ENCODE measurements around the gene TMEM17.
A peak's percentile ranks its signal among the peaks of the same experiment; 100 is the strongest.

The TMEM17 gene

GRCh38 chr2:62467475-62468321 is 38.3 kb downstream of the TMEM17 start:
- no peak overlapping the region for H2AFZ ChIP-seq (ENCODE audit: low read depth, low read length)
- no peaks in the 10 kb centered on the region for H3K79me2 ChIP-seq (ENCODE audit: insufficient read depth, low read length)
- H3K4me2 ChIP-seq (ENCODE audit: insufficient read depth, low read length) = no peak overlapping the region
- ATAC-seq (ENCODE audit: insufficient read depth, low read depth) (peak; percentile 40; the same call in 1 of the 3 replicates), DNase-seq (no peak)
- H4K20me1 ChIP-seq (ENCODE audit: insufficient read depth, low read length) = no peaks in the 10 kb centered on the region
- TF ChIP-seq CTCF (IDR thresholded peaks at IDR 0.05; ENCODE audit: borderline replicate concordance, extremely low read depth, low read length, poor library complexity, severe bottlenecking) (no peak), EZH2 (IDR thresholded peaks at IDR 0.05; ENCODE audit: borderline replicate concordance, low read depth, low read length, severe bottlenecking) (no peak)
- H3K9ac ChIP-seq (ENCODE audit: low read depth, low read length) = no peak overlapping the region
- H3K36me3 ChIP-seq (ENCODE audit: insufficient read depth, low read length) = no peaks in the 10 kb centered on the region
- H3K27me3 ChIP-seq (ENCODE audit: insufficient read depth, low read length, poor library complexity) = no peaks in the 10 kb centered on the region
- no peaks in the 10 kb centered on the region for H3K4me1 ChIP-seq (ENCODE audit: insufficient read depth, low read length)
- H3K27ac ChIP-seq (ENCODE audit: low read length) = no peak overlapping the region
- H3K9me3 ChIP-seq (ENCODE audit: insufficient read depth, low read length, severe bottlenecking) = no peaks in the 10 kb centered on the region
- no peak overlapping the region for H3K4me3 ChIP-seq (ENCODE audit: low read depth in 1 of 2, low read length in 2 of 2)

GRCh38 chr2:62467100-62467474 is 38.9 kb downstream of the TMEM17 start:
- Histone ChIP-seq H4K20me1 (ENCODE audit: insufficient read depth, low read length) (no peaks in the 10 kb centered on the region), H3K4me1 (ENCODE audit: insufficient read depth, low read length) (no peaks in the 10 kb centered on the region), H3K79me2 (ENCODE audit: insufficient read depth, low read length) (no peaks in the 10 kb centered on the region), H3K36me3 (ENCODE audit: insufficient read depth, low read length) (no peaks in the 10 kb centered on the region), H3K9me3 (ENCODE audit: insufficient read depth, low read length, severe bottlenecking) (no peaks in the 10 kb centered on the region), H3K27ac (ENCODE audit: low read length) (no peak overlapping the region), H3K4me3 (ENCODE audit: low read depth in 1 of 2, low read length in 2 of 2) (no peak overlapping the region), H3K27me3 (ENCODE audit: insufficient read depth, low read length, poor library complexity) (no peaks in the 10 kb centered on the region), H2AFZ (ENCODE audit: low read depth, low read length) (no peak overlapping the region), H3K4me2 (ENCODE audit: insufficient read depth, low read length) (no peak overlapping the region), H3K9ac (ENCODE audit: low read depth, low read length) (no peak overlapping the region)
- DNase-seq (no peak), ATAC-seq (ENCODE audit: insufficient read depth, low read depth) (no peak)
- TF ChIP-seq EZH2 (IDR thresholded peaks at IDR 0.05; ENCODE audit: borderline replicate concordance, low read depth, low read length, severe bottlenecking) (no peak), CTCF (IDR thresholded peaks at IDR 0.05; ENCODE audit: borderline replicate concordance, extremely low read depth, low read length, poor library complexity, severe bottlenecking) (no peak)

GRCh38 chr2:62466503-62466854 is 39.5 kb downstream of the TMEM17 start:
- Histone ChIP-seq H3K79me2 (ENCODE audit: insufficient read depth, low read length) (no peaks in the 10 kb centered on the region), H3K9ac (ENCODE audit: low read depth, low read length) (no peak overlapping the region), H3K27ac (ENCODE audit: low read length) (no peak overlapping the region), H3K27me3 (ENCODE audit: insufficient read depth, low read length, poor library complexity) (no peaks in the 10 kb centered on the region), H3K4me2 (ENCODE audit: insufficient read depth, low read length) (no peak overlapping the region), H3K9me3 (ENCODE audit: insufficient read depth, low read length, severe bottlenecking) (no peaks in the 10 kb centered on the region), H3K4me1 (ENCODE audit: insufficient read depth, low read length) (no peaks in the 10 kb centered on the region), H3K36me3 (ENCODE audit: insufficient read depth, low read length) (no peaks in the 10 kb centered on the region), H2AFZ (ENCODE audit: low read depth, low read length) (no peak overlapping the region), H3K4me3 (ENCODE audit: low read depth in 1 of 2, low read length in 2 of 2) (no peak overlapping the region), H4K20me1 (ENCODE audit: insufficient read depth, low read length) (no peaks in the 10 kb centered on the region)
- ATAC-seq (ENCODE audit: insufficient read depth, low read depth) = no peak
- TF ChIP-seq CTCF (IDR thresholded peaks at IDR 0.05; ENCODE audit: borderline replicate concordance, extremely low read depth, low read length, poor library complexity, severe bottlenecking) (no peak), EZH2 (IDR thresholded peaks at IDR 0.05; ENCODE audit: borderline replicate concordance, low read depth, low read length, severe bottlenecking) (no peak)
- DNase-seq = no peak
